ENCODE measurements around the gene ZNF518B.

DNA sequence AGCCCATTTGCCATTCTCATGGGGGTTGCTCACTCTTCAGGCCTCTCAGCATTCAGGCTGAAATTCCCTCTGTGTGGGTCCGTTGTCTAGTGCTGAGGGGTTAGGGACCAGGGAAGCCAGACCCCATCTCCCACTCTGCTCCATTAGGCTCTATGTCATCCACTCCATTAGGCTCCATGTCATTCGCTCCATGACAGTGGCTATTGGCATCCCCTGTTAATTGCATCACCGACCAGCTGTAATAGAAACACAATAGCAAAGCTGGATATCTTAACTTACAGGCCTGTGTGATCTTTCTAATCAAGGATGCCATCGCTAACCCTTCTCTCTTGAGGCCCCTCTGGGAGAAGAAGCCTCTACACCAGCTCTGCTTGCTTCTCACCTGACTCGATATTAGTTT is 25.7 kb upstream of the ZNF518B start:
- TF ChIP-seq POLR2A (IDR thresholded peaks at IDR 0.05): no peak
- TF ChIP-seq, protein P1, sequence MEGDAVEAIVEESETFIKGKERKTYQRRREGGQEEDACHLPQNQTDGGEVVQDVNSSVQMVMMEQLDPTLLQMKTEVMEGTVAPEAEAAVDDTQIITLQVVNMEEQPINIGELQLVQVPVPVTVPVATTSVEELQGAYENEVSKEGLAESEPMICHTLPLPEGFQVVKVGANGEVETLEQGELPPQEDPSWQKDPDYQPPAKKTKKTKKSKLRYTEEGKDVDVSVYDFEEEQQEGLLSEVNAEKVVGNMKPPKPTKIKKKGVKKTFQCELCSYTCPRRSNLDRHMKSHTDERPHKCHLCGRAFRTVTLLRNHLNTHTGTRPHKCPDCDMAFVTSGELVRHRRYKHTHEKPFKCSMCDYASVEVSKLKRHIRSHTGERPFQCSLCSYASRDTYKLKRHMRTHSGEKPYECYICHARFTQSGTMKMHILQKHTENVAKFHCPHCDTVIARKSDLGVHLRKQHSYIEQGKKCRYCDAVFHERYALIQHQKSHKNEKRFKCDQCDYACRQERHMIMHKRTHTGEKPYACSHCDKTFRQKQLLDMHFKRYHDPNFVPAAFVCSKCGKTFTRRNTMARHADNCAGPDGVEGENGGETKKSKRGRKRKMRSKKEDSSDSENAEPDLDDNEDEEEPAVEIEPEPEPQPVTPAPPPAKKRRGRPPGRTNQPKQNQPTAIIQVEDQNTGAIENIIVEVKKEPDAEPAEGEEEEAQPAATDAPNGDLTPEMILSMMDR (IDR thresholded peaks at IDR 0.05 in 4 of 5, conservative IDR thresholded peaks at IDR 0.05 in 1 of 5): no peak

All from gastrocnemius medialis (tissue), 4 donors.